ENCODE results near the gene MRPL12.

DNA sequence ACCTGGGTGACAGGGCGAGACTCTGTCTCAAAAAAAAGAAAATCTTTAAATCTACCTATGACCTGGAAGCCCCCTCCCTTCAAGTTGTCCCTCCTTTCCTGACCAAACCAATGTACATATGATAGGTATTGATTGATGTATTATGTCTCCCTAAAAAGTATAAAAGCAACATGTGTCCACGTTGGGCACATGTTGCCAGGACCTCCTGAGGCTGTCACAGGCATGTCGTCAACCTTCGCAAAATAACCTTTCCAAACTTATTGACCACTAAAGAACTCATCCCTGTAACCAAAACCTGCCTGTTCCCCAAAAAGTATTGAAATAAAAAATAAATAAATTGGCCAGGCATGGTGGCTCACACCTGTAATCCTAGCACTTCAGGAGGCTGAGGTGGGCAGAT lies 41.2 kb upstream of the MRPL12 start:
- TF ChIP-seq, protein P1, sequence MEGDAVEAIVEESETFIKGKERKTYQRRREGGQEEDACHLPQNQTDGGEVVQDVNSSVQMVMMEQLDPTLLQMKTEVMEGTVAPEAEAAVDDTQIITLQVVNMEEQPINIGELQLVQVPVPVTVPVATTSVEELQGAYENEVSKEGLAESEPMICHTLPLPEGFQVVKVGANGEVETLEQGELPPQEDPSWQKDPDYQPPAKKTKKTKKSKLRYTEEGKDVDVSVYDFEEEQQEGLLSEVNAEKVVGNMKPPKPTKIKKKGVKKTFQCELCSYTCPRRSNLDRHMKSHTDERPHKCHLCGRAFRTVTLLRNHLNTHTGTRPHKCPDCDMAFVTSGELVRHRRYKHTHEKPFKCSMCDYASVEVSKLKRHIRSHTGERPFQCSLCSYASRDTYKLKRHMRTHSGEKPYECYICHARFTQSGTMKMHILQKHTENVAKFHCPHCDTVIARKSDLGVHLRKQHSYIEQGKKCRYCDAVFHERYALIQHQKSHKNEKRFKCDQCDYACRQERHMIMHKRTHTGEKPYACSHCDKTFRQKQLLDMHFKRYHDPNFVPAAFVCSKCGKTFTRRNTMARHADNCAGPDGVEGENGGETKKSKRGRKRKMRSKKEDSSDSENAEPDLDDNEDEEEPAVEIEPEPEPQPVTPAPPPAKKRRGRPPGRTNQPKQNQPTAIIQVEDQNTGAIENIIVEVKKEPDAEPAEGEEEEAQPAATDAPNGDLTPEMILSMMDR (IDR thresholded peaks at IDR 0.05): no peak
- no peak for TF ChIP-seq POLR2A (IDR thresholded peaks at IDR 0.05)

Measured in tibial nerve (tissue), 3 donors.